Panc1 (cell line): ENCODE results near the gene ACOT12. TPM values are rescaled to one million over a fixed set of nuclear protein-coding genes. Genes with fewer than 3 reads are reported as not detected.
"Not testable (repeated sequence)": the region's sequence is repeated elsewhere in the genome, so short reads cannot be mapped to it uniquely, and the experiment has no call there.

Experiments
- ATAC-seq: fragments of 200-7000 bp; cut with Tn5 transposase; 2 replicates; pipeline ENCODE4 v1.9.1; 2020; ENCODE audit warnings: mild to moderate bottlenecking, moderate library complexity
- BruUV-seq: library from RNA; stranded (reverse); fragments of 400-500 nt; replicated peaks from 2 replicates; lab custom pipeline; 2021; lab: Mats Ljungman, UMichigan
- CTCF ChIA-PET: fragments of 300-600 bp; sonication (Branson Sonifier 250); formaldehyde crosslinking; loops from one replicate; lab custom pipeline; 2022; ENCODE audit warnings: antibody characterized with exemption; lab: Charles Lee
- POLR2A ChIA-PET: fragments of 300-600 bp; sonication (Branson Sonifier 250); formaldehyde crosslinking; loops from one replicate; lab custom pipeline; 2022; ENCODE audit warnings: antibody characterized with exemption; lab: Charles Lee
- DNase-seq: peaks from one replicate; pipeline ENCODE4 v3.0.0-alpha.2; 2010; ENCODE audit warnings: low read depth, low spot score
- H3K27ac ChIP-seq: 2 replicates; pipeline ENCODE4 v1.5.1; 2011; ENCODE audit warnings: mild to moderate bottlenecking, low read length, inconsistent platforms
- H3K27me3 ChIP-seq: fragments of 200-500 bp; sonication (Bioruptor generic); 2 replicates; pipeline ENCODE4 v1.6.0; 2014; ENCODE audit warnings: low read length, inconsistent platforms; ENCODE audit not compliant: control insufficient read depth, insufficient read depth
- H3K36me3 ChIP-seq: fragments of 200-500 bp; sonication (Bioruptor generic); 2 replicates; pipeline ENCODE4 v1.5.1; 2014; ENCODE audit warnings: inconsistent platforms, mild to moderate bottlenecking, low read length, moderate library complexity; ENCODE audit not compliant: control insufficient read depth, insufficient read depth
- H3K4me1 ChIP-seq: 2 replicates; pipeline ENCODE4 v1.5.1; 2011; ENCODE audit warnings: inconsistent platforms, mild to moderate bottlenecking, low read length, moderate library complexity; ENCODE audit not compliant: control insufficient read depth, insufficient read depth
- H3K4me3 ChIP-seq, 2 experiments: 2 replicates each; pipeline ENCODE4 v1.5.1; 2011 to 2012; ENCODE audit warnings: low read depth in 2 of 2, low read length in 2 of 2, mild to moderate bottlenecking in 2 of 2, inconsistent platforms in 1 of 2, moderate library complexity in 1 of 2
- H3K9me3 ChIP-seq: fragments of 200-500 bp; sonication (Bioruptor generic); 2 replicates; pipeline ENCODE4 v1.5.1; 2014; ENCODE audit warnings: low read depth, mild to moderate bottlenecking, inconsistent platforms, low read length, moderate library complexity; ENCODE audit not compliant: control insufficient read depth, insufficient read depth
- POLR2AphosphoS5 ChIP-seq: IDR thresholded peaks from 2 replicates; pipeline ENCODE4 v1.6.1; 2012; ENCODE audit warnings: mild to moderate bottlenecking, low read depth, low read length, moderate library complexity
- SIN3A ChIP-seq: IDR thresholded peaks from 2 replicates; pipeline ENCODE4 v1.6.1; 2012; ENCODE audit warnings: low read depth, mild to moderate bottlenecking, low read length, moderate library complexity, borderline replicate concordance; ENCODE audit not compliant: insufficient read depth
- TCF7L2 ChIP-seq: IDR thresholded peaks from 2 replicates; pipeline ENCODE4 v1.6.1; 2011; ENCODE audit warnings: mild to moderate bottlenecking, low read depth, low read length, inconsistent platforms
- in situ Hi-C: cut with HindIII; loops from 2 replicates; pipeline ENCODE4 v1.10.0; 2016; ENCODE audit warnings: low sequenced_read_pairs, low pct_unique_long_range_greater_than_20kb
- intact Hi-C: fragments of 100-400 bp; cut with micrococcal nuclease; formaldehyde crosslinking; loops from one replicate; pipeline ENCODE4 v1.10.0; 2022; ENCODE audit not compliant: unreplicated experiment
- total RNA-seq: library from RNA; stranded (reverse); gene quantifications from one replicate; pipeline ENCODE4 v1.2.1, GENCODE V29; 2021; ENCODE audit not compliant: unreplicated experiment
- TF ChIP-seq, protein P1 (sequence below), 2 experiments: IDR thresholded peaks; 2 replicates each; pipeline ENCODE4 v1.6.1; 2011 to 2012; ENCODE audit warnings: low read depth in 2 of 2, control low read depth in 1 of 2, low read length in 1 of 2, mild to moderate bottlenecking in 1 of 2, moderate library complexity in 1 of 2; ENCODE audit not compliant: insufficient read depth in 1 of 2
- TF ChIP-seq, protein P2 (sequence below): fragments of 450-650 bp; IDR thresholded peaks from 2 replicates; pipeline ENCODE4 v1.5.1; 2017; ENCODE audit warnings: mild to moderate bottlenecking

The ACOT12 gene
- total RNA-seq, 1 experiment from 2014 or later = 0.74 TPM

DNA sequence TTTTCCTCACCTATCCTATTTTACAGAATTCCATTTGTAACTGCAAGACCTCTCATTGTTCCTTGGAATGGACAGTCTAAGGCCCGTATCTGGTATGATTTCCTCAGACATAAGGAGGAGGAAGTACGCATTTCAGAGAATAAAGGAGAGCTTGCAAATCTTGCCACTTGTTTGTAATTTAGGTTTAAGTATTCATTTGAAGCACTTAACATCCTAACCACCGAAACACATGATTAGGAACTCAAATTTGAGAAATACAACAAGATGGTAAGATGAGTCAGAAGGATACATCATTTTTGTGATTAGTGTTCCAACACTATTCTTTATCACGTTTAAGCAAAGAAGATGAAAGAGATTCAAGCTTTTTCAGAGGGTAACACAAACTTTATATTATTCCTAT, 96.4 kb downstream of the ACOT12 start:
- ChIA-PET POLR2A (no interaction called here), CTCF (no interaction called here)
- Histone ChIP-seq H3K4me1 (peaks cover 13% of the 10 kb centered on the region), H3K27me3 (no peaks in the 10 kb centered on the region), H3K27ac (no peak overlapping the region), H3K36me3 (peaks cover 2% of the 10 kb centered on the region), H3K9me3 (peaks cover 6% of the 10 kb centered on the region; the same call in 1 of the 2 replicates), H3K4me3 (no peak overlapping the region)
- intact Hi-C loops = loop anchor here (10.0 kb wide), 1 partner anchor 53 kb away; no protein-coding TSS in a partner anchor
- ATAC-seq = no peak
- in situ Hi-C loops = no loop called here
- no peak for DNase-seq
- TF ChIP-seq SIN3A (no peak), TCF7L2 (no peak), POLR2AphosphoS5 (no peak)
- TF ChIP-seq, protein P1, sequence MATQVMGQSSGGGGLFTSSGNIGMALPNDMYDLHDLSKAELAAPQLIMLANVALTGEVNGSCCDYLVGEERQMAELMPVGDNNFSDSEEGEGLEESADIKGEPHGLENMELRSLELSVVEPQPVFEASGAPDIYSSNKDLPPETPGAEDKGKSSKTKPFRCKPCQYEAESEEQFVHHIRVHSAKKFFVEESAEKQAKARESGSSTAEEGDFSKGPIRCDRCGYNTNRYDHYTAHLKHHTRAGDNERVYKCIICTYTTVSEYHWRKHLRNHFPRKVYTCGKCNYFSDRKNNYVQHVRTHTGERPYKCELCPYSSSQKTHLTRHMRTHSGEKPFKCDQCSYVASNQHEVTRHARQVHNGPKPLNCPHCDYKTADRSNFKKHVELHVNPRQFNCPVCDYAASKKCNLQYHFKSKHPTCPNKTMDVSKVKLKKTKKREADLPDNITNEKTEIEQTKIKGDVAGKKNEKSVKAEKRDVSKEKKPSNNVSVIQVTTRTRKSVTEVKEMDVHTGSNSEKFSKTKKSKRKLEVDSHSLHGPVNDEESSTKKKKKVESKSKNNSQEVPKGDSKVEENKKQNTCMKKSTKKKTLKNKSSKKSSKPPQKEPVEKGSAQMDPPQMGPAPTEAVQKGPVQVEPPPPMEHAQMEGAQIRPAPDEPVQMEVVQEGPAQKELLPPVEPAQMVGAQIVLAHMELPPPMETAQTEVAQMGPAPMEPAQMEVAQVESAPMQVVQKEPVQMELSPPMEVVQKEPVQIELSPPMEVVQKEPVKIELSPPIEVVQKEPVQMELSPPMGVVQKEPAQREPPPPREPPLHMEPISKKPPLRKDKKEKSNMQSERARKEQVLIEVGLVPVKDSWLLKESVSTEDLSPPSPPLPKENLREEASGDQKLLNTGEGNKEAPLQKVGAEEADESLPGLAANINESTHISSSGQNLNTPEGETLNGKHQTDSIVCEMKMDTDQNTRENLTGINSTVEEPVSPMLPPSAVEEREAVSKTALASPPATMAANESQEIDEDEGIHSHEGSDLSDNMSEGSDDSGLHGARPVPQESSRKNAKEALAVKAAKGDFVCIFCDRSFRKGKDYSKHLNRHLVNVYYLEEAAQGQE (IDR thresholded peaks at IDR 0.05; ENCODE audit: insufficient read depth in 1 of 2, low read depth in 2 of 2, low read length in 1 of 2) = no peak
- TF ChIP-seq, protein P2, sequence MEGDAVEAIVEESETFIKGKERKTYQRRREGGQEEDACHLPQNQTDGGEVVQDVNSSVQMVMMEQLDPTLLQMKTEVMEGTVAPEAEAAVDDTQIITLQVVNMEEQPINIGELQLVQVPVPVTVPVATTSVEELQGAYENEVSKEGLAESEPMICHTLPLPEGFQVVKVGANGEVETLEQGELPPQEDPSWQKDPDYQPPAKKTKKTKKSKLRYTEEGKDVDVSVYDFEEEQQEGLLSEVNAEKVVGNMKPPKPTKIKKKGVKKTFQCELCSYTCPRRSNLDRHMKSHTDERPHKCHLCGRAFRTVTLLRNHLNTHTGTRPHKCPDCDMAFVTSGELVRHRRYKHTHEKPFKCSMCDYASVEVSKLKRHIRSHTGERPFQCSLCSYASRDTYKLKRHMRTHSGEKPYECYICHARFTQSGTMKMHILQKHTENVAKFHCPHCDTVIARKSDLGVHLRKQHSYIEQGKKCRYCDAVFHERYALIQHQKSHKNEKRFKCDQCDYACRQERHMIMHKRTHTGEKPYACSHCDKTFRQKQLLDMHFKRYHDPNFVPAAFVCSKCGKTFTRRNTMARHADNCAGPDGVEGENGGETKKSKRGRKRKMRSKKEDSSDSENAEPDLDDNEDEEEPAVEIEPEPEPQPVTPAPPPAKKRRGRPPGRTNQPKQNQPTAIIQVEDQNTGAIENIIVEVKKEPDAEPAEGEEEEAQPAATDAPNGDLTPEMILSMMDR = no peak
- BruUV-seq = no TSS peak

DNA sequence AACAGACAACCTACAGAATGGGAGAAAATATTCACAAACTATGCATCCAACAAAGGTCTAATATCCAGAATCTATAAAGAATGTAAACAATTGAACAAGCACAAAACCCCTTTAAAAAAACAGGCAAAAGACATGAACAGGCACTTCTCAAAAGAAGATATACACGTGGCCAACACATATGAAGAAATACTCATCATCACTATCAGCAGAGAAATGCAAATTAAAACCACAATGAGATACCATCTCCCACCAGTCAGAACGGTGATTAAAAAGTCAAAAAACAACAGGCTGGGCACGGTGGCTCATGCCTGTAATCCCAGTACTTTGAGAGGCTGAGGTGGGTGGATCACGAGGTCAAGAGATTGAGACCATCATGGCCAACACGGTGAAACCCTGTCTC, 99.9 kb downstream of the ACOT12 start:
- ATAC-seq, H3K27ac ChIP-seq, in situ Hi-C loops, BruUV-seq, H3K36me3 ChIP-seq, H3K27me3 ChIP-seq, H3K4me1 ChIP-seq, H3K4me3 ChIP-seq, CTCF ChIA-PET, DNase-seq: not testable (repeated sequence)
- peaks cover 12% of the 10 kb centered on the region; the same call in 1 of the 2 replicates for H3K9me3 ChIP-seq
- POLR2A ChIA-PET = interaction anchor here (0.5 kb wide), 1 partner anchor 99 kb away, joined by 5 read pairs; no protein-coding TSS in a partner anchor
- intact Hi-C loops = loop anchor here (10.0 kb wide), 1 partner anchor 49 kb away; no protein-coding TSS in a partner anchor

DNA sequence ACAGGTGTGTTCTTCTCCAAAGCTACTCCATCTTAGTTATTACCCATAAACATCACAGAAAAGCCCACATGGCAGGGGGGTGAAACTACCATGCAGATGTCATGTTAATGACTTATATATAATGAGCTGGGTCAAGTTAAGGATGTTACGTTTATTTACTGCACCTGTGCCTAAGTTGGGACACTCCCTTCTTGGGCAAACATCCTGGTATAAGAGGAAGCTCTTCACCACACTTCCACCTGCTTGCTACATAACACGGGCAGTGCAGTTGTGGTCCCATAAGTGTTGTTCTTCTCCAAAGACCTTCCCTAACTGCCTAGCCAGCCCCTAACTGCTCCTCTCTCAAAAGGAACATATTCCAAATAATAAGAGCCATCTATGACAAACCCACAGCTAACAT, 101.8 kb downstream of the ACOT12 start:
- DNase-seq = no peak
- ATAC-seq = no peak
- CTCF ChIA-PET = no interaction called here
- Histone ChIP-seq H3K36me3 (no peaks in the 10 kb centered on the region), H3K27ac (no peak overlapping the region), H3K27me3 (no peaks in the 10 kb centered on the region), H3K9me3 (peaks cover 12% of the 10 kb centered on the region; the same call in 1 of the 2 replicates), H3K4me3 (no peak overlapping the region), H3K4me1 (no peaks in the 10 kb centered on the region)
- intact Hi-C loops = loop anchor here (10.0 kb wide), 1 partner anchor 47 kb away; no protein-coding TSS in a partner anchor
- TF ChIP-seq SIN3A (no peak), TCF7L2 (no peak), POLR2AphosphoS5 (no peak)
- TF ChIP-seq, protein P2 = no peak
- TF ChIP-seq, protein P1 (IDR thresholded peaks at IDR 0.05; ENCODE audit: insufficient read depth in 1 of 2, low read depth in 2 of 2, low read length in 1 of 2) = no peak
- in situ Hi-C loops = no loop called here
- POLR2A ChIA-PET = no interaction called here
- BruUV-seq = no TSS peak
